DMS153 treated with DMSO at 0.1 percent for 48 hours (cell line): ENCODE results near the gene GMPR.

ENCODE experiments used
- DNase-seq: peaks from one replicate; lab custom pipeline; 2025; ENCODE audit not compliant: unreplicated experiment; lab: John Stamatoyannopoulos, UW

The GMPR gene

GRCh38 chr6:16238057-16238962, at the start of gene GMPR:
TSS of gene GMPR (plus strand) at chr6:16238587. CDS start at chr6:16238694, 107 bp downstream.
- DNase-seq = peak; percentile 37

- DNase-seq = no peak
Measured at GRCh38 chr6:16190214-16190613, 48.2 kb upstream of the GMPR start.

GRCh38 chr6:16196260-16196983, 42.0 kb upstream of the GMPR start:
- DNase-seq = no peak

DNA sequence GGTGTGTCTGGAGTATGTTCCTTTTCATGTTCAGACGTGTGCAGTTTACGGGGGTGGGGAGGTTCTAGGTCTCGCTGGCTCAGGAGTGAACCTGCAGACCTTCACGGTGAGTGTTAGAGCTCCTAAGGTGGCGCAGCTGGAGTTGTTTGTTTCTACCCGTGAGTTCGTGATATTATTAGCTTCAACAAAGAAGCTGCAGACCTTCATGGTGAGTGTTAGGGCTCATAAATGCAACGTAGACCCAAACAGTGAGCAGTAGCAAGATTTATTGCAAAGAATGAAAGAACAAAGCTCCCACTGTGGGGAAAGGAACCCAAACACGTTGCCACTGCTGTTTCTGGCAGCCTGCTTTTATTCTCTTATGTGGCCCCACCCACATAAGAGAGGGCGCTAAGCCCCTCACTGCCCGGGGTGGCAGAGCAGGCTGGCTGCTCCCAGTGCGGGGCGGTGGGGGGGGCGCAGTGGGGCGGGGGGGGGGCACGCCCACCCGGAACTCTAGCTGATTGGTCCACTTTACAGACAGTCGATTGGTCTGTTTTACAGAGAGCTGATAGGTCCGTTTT, 41.3 kb upstream of the GMPR start:
- DNase-seq = no peak

- no peak for DNase-seq
Measured at GRCh38 chr6:16198061-16198705, 40.2 kb upstream of the GMPR start.

- no peak for DNase-seq
Measured at GRCh38 chr6:16199804-16200203, 38.6 kb upstream of the GMPR start.

- no peak for DNase-seq
Measured at GRCh38 chr6:16200321-16200883, 38.0 kb upstream of the GMPR start.

DNA sequence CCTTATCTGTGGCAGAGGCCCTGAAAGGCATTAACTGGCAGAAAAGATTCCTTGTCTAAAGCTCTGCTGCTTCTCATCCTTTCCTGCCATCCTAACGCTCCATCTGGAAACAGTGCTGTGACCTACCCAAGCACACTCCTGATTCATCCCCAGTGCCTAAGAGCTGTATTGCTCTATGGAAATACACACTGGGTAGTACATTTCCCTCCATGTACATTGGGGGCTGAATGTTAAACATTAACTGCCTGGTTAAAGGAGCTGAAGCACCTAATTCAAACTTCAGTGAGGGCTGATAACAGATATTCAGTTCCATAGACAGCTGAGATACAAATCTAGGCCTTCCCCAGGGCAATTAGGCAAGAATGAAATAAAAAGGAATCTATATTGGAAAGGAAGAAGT, 36.7 kb upstream of the GMPR start:
- no peak for DNase-seq

DNA sequence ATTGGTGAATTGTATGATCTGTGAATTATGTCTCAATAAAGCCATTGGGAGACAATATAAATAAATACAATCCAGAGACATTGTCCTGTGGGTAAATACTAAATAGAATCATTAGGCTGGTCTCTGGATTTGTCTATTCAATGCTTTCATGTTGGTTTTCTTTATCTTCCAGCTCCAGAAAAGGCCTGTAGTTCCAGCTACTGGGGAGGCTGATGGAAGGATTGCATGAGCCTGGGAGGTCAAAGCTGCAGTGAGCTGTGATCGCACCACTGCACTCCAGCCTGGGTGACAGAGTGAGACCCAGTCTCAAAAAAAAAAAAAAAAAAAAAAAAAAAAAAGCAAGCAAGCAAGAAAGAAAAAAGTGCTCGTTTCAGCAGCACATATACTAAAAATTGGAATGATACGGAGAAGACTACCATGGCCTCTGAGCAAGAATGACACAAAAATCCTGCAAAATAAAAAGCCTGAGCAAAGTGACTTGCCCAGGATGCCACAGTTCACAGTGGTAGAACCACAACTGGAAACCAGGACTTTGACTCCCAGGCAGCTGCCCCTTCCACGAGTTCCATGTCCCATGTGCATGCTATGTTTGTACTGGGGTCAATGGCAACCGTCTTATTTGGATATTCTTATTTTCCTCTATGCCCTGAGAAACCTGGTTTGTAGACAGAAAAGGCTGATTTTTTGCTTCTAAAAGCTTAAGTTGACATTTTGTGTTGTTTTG, 33.6 kb upstream of the GMPR start:
- no peak for DNase-seq

DNA sequence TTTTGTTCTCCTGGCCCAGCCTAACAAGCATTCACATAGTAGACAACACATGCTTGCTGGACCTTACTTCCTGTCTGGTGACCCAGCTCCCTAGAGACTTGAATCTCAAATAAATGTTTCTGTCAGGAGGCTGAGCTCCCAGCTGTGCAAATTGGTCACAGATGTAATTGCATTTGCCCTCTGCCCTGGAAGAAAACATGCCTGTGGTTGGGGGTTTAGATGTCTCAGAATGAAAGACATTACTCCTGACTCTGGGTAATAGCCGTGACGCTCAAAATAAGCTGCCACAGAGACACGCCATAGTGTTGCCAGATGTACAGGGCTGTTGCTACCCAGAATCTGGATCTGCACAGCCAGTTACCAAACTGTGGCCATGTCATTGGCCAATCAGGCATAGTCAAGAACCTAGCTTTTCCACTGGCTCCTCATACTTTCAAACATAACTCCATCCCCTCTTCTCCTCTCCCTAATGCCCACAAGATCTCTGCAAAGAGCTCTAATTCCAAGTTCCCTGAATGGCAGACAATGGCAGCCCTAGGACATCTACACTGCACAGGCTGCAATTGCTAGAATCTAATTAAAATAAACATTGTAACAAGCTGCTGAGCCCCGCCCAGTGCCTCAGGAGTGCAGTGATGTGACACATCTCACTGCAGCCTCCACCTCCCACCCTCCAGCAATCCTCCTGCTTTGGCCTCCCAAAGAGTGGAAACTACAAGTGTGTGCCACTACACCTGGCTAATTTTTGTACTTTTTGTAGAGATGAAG, 32.8 kb upstream of the GMPR start:
- DNase-seq = peak; percentile 56

DNA sequence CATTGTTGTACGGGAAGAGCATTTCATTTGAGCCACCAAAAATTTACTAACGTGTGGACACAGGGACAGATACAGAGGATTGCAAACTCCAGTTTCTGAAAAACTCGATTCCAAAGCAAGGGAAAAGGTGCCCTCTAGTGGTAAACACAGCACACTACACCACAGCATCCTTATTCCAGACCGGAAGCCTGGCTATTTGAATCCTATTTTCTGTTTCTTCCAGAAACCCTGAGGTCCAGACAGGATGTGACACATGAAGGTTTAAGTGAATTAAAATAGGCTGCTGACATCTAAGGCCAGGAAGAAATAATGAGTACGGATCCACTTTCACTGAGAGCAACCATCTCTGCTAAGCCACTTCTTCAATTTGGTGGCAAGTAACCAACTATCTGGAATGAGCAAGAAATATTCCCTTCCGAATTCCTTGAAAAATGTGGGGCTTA, 31.8 kb upstream of the GMPR start:
- DNase-seq = peak; percentile 77

DNA sequence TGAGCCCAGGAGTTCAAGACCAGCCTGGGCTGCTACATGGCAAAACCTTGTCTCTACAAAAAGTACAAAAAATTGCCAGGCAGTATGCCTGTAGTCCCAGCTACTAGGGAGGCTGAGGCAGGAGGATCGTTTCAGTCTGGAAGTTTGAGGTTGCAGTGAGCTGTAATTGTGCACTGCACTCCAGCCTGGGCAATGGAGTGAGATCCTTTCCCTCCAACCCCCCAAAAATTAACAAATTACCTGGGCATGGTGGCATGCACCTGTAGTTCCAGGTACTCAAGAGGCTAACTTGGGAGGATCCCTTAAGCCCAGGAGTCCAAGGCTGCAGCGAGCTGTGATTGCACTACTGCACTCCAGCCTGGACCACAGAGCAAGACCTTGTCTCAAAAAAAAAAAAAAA, 29.4 kb upstream of the GMPR start:
- no peak for DNase-seq

- DNase-seq = no peak
Measured at GRCh38 chr6:16209539-16209938, 28.8 kb upstream of the GMPR start.

DNA sequence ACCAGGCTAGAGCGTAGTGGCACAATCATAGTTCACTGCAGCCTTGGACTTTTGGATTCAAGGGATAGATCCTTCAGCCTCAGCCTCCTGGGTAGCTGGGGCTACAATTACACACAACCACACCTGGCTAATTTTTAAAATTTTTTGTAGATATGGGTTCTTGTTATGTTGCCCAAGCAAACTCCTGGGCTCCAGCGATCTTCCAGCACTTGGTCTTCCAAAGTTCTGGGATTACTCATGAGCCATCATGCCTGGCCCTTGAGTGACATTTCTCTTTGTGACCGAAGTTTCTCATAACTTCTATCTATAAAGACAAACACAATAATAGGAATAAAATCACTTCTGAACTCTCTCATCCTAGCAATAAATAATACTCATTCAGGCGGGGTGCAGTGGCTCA, 26.1 kb upstream of the GMPR start:
- DNase-seq = no peak

DNA sequence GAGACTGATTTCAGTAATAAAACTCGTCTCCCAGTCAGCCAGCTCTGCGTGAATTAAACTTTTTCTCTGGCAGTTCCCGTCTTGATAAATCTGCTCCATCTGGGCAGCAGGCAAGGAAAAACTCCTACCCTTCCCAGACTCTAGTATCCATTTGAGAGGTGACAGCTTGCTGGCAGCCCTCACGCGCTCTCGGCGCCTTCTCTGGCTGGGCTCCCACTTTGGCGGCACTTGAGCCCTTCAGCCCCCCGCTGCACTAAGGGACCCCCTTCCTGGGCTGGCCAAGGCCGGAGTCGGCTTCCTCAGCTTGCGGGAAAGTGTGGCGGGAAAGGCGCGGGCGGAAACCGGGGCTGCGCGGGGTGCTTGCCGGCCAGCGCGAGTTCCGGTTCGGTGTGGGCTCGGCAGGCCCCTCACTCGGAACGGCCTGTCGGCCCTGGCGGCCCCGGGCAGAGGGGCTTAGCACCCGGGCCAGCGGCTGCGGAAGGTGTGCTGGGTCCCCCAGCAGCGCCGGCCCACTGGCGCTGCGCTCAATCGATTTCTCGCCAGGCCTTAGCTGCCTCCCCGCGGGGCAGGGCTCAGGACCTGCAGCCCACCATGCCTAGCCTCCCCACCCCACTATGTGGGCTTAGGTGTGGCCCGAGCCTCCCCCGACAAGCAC, 21.8 kb upstream of the GMPR start:
- DNase-seq = no peak

- DNase-seq = no peak
Measured at GRCh38 chr6:16217156-16217721, 21.1 kb upstream of the GMPR start.

GRCh38 chr6:16222826-16223225, 15.6 kb upstream of the GMPR start:
- no peak for DNase-seq

GRCh38 chr6:16223362-16223761, 15.0 kb upstream of the GMPR start:
- DNase-seq = no peak

DNA sequence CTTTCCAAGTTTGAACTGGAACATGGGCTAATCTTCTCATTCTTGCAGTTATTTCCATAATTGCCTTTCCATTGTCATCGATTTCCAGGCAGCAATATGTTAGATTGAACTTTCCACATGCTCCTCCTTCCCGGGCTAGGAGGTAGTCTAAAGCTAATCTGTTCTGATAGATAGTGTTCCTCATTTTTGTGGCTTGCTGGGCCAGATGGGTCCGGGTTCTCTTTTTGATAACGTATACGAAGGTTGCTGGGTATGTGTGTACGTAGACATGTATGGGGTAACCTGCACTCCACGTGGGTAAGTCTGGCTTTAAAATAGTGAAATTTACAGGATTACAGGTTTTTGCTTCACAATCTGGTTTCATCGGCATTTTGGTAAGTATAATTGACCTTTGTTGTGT, 14.0 kb upstream of the GMPR start:
- DNase-seq = no peak
